ENCODE measurements around the gene CRMP1. TPM values are rescaled to one million over a fixed set of nuclear protein-coding genes. Genes with fewer than 3 reads are reported as not detected.

CRMP1 gene
- total RNA-seq (2014; rRNA removed; shearing (Covaris generic)) = 87.0 and 88.0 TPM in 2 replicates

GRCh38 chr4:5893004-5893580 is at the start of gene CRMP1:
TSS of gene CRMP1 (minus strand) at chr4:5893086. CDS start at chr4:5892969, 117 bp downstream.
- Histone ChIP-seq H3K27ac (no peak within 1 kb of the TSS), H3K9me3 (replicated peaks) (peaks cover 8% of the 10 kb centered on the region; the same call in 1 of the 2 replicates), H3K27me3 (0 out of 2 replicates have a peak, but pooled peaks cover 2% of the 10 kb centered on the region), H3K4me1 (peaks cover 27% of the 10 kb centered on the region), H3K4me3 (no peak within 1 kb of the TSS), H3K36me3 (no peaks in the 10 kb centered on the region)
- no peak for DNase-seq

- no peak overlapping the region for H3K27ac ChIP-seq
- no peaks in the 10 kb centered on the region; the same call in 1 of the 2 replicates for H3K9me3 ChIP-seq (replicated peaks)
- no peak for DNase-seq
- peaks cover 2% of the 10 kb centered on the region; the same call in 1 of the 2 replicates for H3K27me3 ChIP-seq
- no peaks in the 10 kb centered on the region for H3K36me3 ChIP-seq
- H3K4me3 ChIP-seq = no peak overlapping the region
- peaks cover 25% of the 10 kb centered on the region for H3K4me1 ChIP-seq
Measured at GRCh38 chr4:5941601-5942000, 48.7 kb upstream of the CRMP1 start.

GRCh38 chr4:5940470-5941203 is 47.8 kb upstream of the CRMP1 start:
- H3K27me3 ChIP-seq = peaks cover 2% of the 10 kb centered on the region; the same call in 1 of the 2 replicates
- DNase-seq = peak; percentile 76 to 78
- H3K4me1 ChIP-seq = peaks cover 25% of the 10 kb centered on the region
- no peaks in the 10 kb centered on the region; the same call in 1 of the 2 replicates for H3K9me3 ChIP-seq (replicated peaks)
- no peaks in the 10 kb centered on the region for H3K36me3 ChIP-seq
- no peak overlapping the region for H3K4me3 ChIP-seq
- H3K27ac ChIP-seq = no peak overlapping the region

- Histone ChIP-seq H3K27me3 (peaks cover 5% of the 10 kb centered on the region; the same call in 1 of the 2 replicates), H3K4me1 (no peaks in the 10 kb centered on the region), H3K27ac (no peak overlapping the region), H3K4me3 (no peak overlapping the region), H3K9me3 (replicated peaks) (no peaks in the 10 kb centered on the region), H3K36me3 (no peaks in the 10 kb centered on the region)
- no peak for DNase-seq
Measured at GRCh38 chr4:5933996-5934831, 41.3 kb upstream of the CRMP1 start.

GRCh38 chr4:5933116-5933515 is 40.2 kb upstream of the CRMP1 start:
- Histone ChIP-seq H3K36me3 (no peaks in the 10 kb centered on the region), H3K27ac (no peak overlapping the region), H3K27me3 (peaks cover 5% of the 10 kb centered on the region; the same call in 1 of the 2 replicates), H3K4me3 (no peak overlapping the region), H3K4me1 (no peaks in the 10 kb centered on the region; the same call in 1 of the 2 replicates), H3K9me3 (replicated peaks) (no peaks in the 10 kb centered on the region)
- no peak for DNase-seq

GRCh38 chr4:5932035-5932568 is 39.2 kb upstream of the CRMP1 start:
- Histone ChIP-seq H3K4me3 (no peak overlapping the region), H3K9me3 (replicated peaks) (no peaks in the 10 kb centered on the region), H3K4me1 (peaks cover 3% of the 10 kb centered on the region; the same call in 1 of the 2 replicates), H3K27ac (no peak overlapping the region), H3K27me3 (peaks cover 5% of the 10 kb centered on the region; the same call in 1 of the 2 replicates), H3K36me3 (no peaks in the 10 kb centered on the region)
- no peak for DNase-seq

- H3K36me3 ChIP-seq = no peaks in the 10 kb centered on the region
- no peak for DNase-seq
- H3K4me3 ChIP-seq = no peak overlapping the region
- H3K9me3 ChIP-seq (replicated peaks) = no peaks in the 10 kb centered on the region
- no peak overlapping the region for H3K27ac ChIP-seq
- H3K4me1 ChIP-seq = peaks cover 9% of the 10 kb centered on the region
- peaks cover 2% of the 10 kb centered on the region; the same call in 1 of the 2 replicates for H3K27me3 ChIP-seq
Measured at GRCh38 chr4:5931526-5931925, 38.6 kb upstream of the CRMP1 start.

- Histone ChIP-seq H3K4me3 (no peak overlapping the region), H3K36me3 (no peaks in the 10 kb centered on the region), H3K4me1 (peaks cover 14% of the 10 kb centered on the region), H3K9me3 (replicated peaks) (no peaks in the 10 kb centered on the region), H3K27me3 (peaks cover 2% of the 10 kb centered on the region; the same call in 1 of the 2 replicates), H3K27ac (no peak overlapping the region)
- no peak for DNase-seq
Measured at GRCh38 chr4:5930876-5931275, 38.0 kb upstream of the CRMP1 start.

- Histone ChIP-seq H3K9me3 (replicated peaks) (no peaks in the 10 kb centered on the region), H3K27me3 (peaks cover 2% of the 10 kb centered on the region; the same call in 1 of the 2 replicates)
- no peak for DNase-seq
Measured at GRCh38 chr4:5930456-5930855, 37.6 kb upstream of the CRMP1 start.

GRCh38 chr4:5928844-5929420 is 36.0 kb upstream of the CRMP1 start:
- Histone ChIP-seq H3K9me3 (replicated peaks) (no peaks in the 10 kb centered on the region), H3K27ac (no peak overlapping the region), H3K4me3 (no peak overlapping the region), H3K27me3 (peaks cover 2% of the 10 kb centered on the region; the same call in 1 of the 2 replicates), H3K4me1 (peaks cover 22% of the 10 kb centered on the region), H3K36me3 (no peaks in the 10 kb centered on the region)
- no peak for DNase-seq

More at GRCh38 chr4:5930456-5930855, 37.6 kb upstream of the CRMP1 start:
- H3K4me3 ChIP-seq = no peak overlapping the region
- no peaks in the 10 kb centered on the region for H3K36me3 ChIP-seq
- H3K27ac ChIP-seq = no peak overlapping the region
- peaks cover 14% of the 10 kb centered on the region for H3K4me1 ChIP-seq

GRCh38 chr4:5928274-5928673 is 35.4 kb upstream of the CRMP1 start:
- Histone ChIP-seq H3K4me1 (peaks cover 29% of the 10 kb centered on the region), H3K27ac (no peak overlapping the region), H3K36me3 (no peaks in the 10 kb centered on the region), H3K9me3 (replicated peaks) (no peaks in the 10 kb centered on the region), H3K27me3 (0 out of 2 replicates have a peak, but pooled peaks cover 2% of the 10 kb centered on the region), H3K4me3 (no peak overlapping the region)
- no peak for DNase-seq

GRCh38 chr4:5927747-5928146 is 34.9 kb upstream of the CRMP1 start:
- no peaks in the 10 kb centered on the region for H3K9me3 ChIP-seq (replicated peaks)
- H3K27ac ChIP-seq = no peak overlapping the region
- H3K36me3 ChIP-seq = no peaks in the 10 kb centered on the region
- no peak overlapping the region for H3K4me3 ChIP-seq
- no peak for DNase-seq
- 0 out of 2 replicates have a peak, but pooled peaks cover 2% of the 10 kb centered on the region for H3K27me3 ChIP-seq
- H3K4me1 ChIP-seq = peaks cover 34% of the 10 kb centered on the region

- Histone ChIP-seq H3K4me3 (no peak overlapping the region), H3K9me3 (replicated peaks) (no peaks in the 10 kb centered on the region), H3K27ac (no peak overlapping the region), H3K27me3 (no peaks in the 10 kb centered on the region), H3K4me1 (peaks cover 36% of the 10 kb centered on the region), H3K36me3 (no peaks in the 10 kb centered on the region)
- DNase-seq = peak in 1 of 2 experiments; percentile 24
Measured at GRCh38 chr4:5927116-5927515, 34.2 kb upstream of the CRMP1 start.

- Histone ChIP-seq H3K4me1 (peaks cover 39% of the 10 kb centered on the region), H3K4me3 (no peak overlapping the region), H3K27me3 (no peaks in the 10 kb centered on the region), H3K36me3 (no peaks in the 10 kb centered on the region), H3K27ac (no peak overlapping the region), H3K9me3 (replicated peaks) (no peaks in the 10 kb centered on the region)
- DNase-seq = peak; percentile 35 to 40
Measured at GRCh38 chr4:5926598-5926997, 33.7 kb upstream of the CRMP1 start.
